B cell (primary cell): ENCODE measurements around the gene FKBP14. TPM values are rescaled to one million over a fixed set of nuclear protein-coding genes. Genes with fewer than 3 reads are reported as not detected.
"Not testable (repeated sequence)": the region's sequence is repeated elsewhere in the genome, so short reads cannot be mapped to it uniquely, and the experiment has no call there.

Experiments
- ATAC-seq: fragments of 200-7000 bp; cut with Tn5 transposase; one replicate; pipeline ENCODE4 v1.10.0; 2021; ENCODE audit warnings: low read depth, mild to moderate bottlenecking, moderate number of reproducible peaks, moderate library complexity
- CTCF ChIA-PET: fragments of 350-600 bp; sonication (Branson Sonifier 250); formaldehyde crosslinking; loops from one replicate; lab custom pipeline; 2021; ENCODE audit warnings: antibody characterized with exemption, inconsistent platforms; lab: Charles Lee
- POLR2A ChIA-PET: fragments of 350-600 bp; sonication (Branson Sonifier 250); formaldehyde crosslinking; loops from one replicate; lab custom pipeline; 2021; ENCODE audit warnings: antibody characterized with exemption; lab: Charles Lee
- DNase-seq: peaks from one replicate; pipeline ENCODE4 v3.0.0; 2013
- H2AFZ ChIP-seq: 2 replicates; pipeline ENCODE4 v1.6.1; 2012; ENCODE audit warnings: mild to moderate bottlenecking, low read depth, low read length; ENCODE audit not compliant: insufficient read depth, poor library complexity, severe bottlenecking
- H3K27ac ChIP-seq, 2 donors: 1 replicate in 1 of 2; 2 replicates in 1 of 2; pipeline ENCODE4 v1.5.1; 2012 to 2013; ENCODE audit warnings: low read length in 2 of 2, mild to moderate bottlenecking in 2 of 2, moderate library complexity in 1 of 2
- H3K27me3 ChIP-seq, 4 experiments: fragments of 200-600 bp in 1 of 4; sonication (generic) in 1 of 4; replicated peaks in 1 of 4; 1 replicate in 2 of 4; 2 replicates in 2 of 4; pipeline versions ENCODE4 v1.6.1 to v1.7.0; 2013 to 2016; ENCODE audit warnings: low read length in 3 of 4, mild to moderate bottlenecking in 2 of 4, mixed read lengths in 1 of 4, moderate library complexity in 1 of 4; ENCODE audit not compliant: insufficient read depth in 4 of 4, control insufficient read depth in 3 of 4; ENCODE audit errors: control extremely low read depth in 1 of 4
- H3K36me3 ChIP-seq, 2 experiments: replicated peaks in 1 of 2; 1 replicate in 1 of 2; 2 replicates in 1 of 2; pipeline versions ENCODE4 v1.6.1 to v1.7.1; 2013; ENCODE audit warnings: low read length in 1 of 2; ENCODE audit not compliant: insufficient read depth in 2 of 2, control insufficient read depth in 1 of 2; ENCODE audit errors: control extremely low read depth in 1 of 2, extremely low read depth in 1 of 2
- H3K4me1 ChIP-seq, 2 donors: fragments of 200-600 bp in 1 of 2; sonication (generic) in 1 of 2; 1 replicate in 1 of 2; 2 replicates in 1 of 2; pipeline versions ENCODE4 v1.5.1 to v1.6.1; 2013 to 2017; ENCODE audit warnings: low read length in 2 of 2; ENCODE audit not compliant: control insufficient read depth in 2 of 2, insufficient read depth in 2 of 2
- H3K4me2 ChIP-seq: replicated peaks from 2 replicates; pipeline ENCODE3; 2012; ENCODE audit warnings: mild to moderate bottlenecking, low read depth, low read length; ENCODE audit not compliant: poor library complexity, severe bottlenecking
- H3K4me3 ChIP-seq, 5 experiments: fragments of 200-600 bp in 1 of 5; sonication (generic) in 1 of 5; 1 replicate in 3 of 5; 2 replicates in 2 of 5; pipeline versions ENCODE4 v1.5.1 to v1.7.0; 2011 to 2016; ENCODE audit warnings: low read length in 4 of 5, mild to moderate bottlenecking in 4 of 5, low read depth in 2 of 5, control low read depth in 1 of 5, moderate library complexity in 1 of 5; ENCODE audit not compliant: insufficient read depth in 1 of 5; ENCODE audit errors: control extremely low read depth in 1 of 5, extremely low read depth in 1 of 5
- H3K79me2 ChIP-seq: fragments of 200-600 bp; sonication (generic); one replicate; pipeline ENCODE4 v1.6.0; 2016; ENCODE audit warnings: low read length; ENCODE audit not compliant: control insufficient read depth, insufficient read depth
- H3K9ac ChIP-seq: fragments of 200-600 bp; sonication (generic); 2 replicates; pipeline ENCODE4 v1.6.1; 2017; ENCODE audit warnings: mild to moderate bottlenecking, low read length, moderate library complexity
- H3K9me3 ChIP-seq, 3 donors: one replicate each; pipeline versions ENCODE4 v1.6.1 to v1.7.1; 2013; ENCODE audit warnings: low read length in 2 of 3; ENCODE audit not compliant: control insufficient read depth in 2 of 3, insufficient read depth in 1 of 3; ENCODE audit errors: control extremely low read depth in 1 of 3
- H4K20me1 ChIP-seq: 2 replicates; pipeline ENCODE4 v1.6.0; 2012; ENCODE audit warnings: mild to moderate bottlenecking, low read length; ENCODE audit not compliant: insufficient read depth, control insufficient read depth, poor library complexity, severe bottlenecking
- H3K27ac Mint-ChIP-seq: one replicate; pipeline ENCODE4 v1.8.0; 2021; ENCODE audit warnings: mixed read lengths
- H3K27me3 Mint-ChIP-seq: one replicate; pipeline ENCODE4 v1.8.0; 2021; ENCODE audit warnings: mixed read lengths
- H3K4me1 Mint-ChIP-seq: one replicate; pipeline ENCODE4 v1.8.0; 2021; ENCODE audit warnings: mixed read lengths
- H3K4me3 Mint-ChIP-seq: one replicate; pipeline ENCODE4 v1.8.0; 2021; ENCODE audit warnings: mixed read lengths
- H3K9me3 Mint-ChIP-seq: one replicate; pipeline ENCODE4 v1.8.0; 2022; ENCODE audit warnings: mixed read lengths; ENCODE audit not compliant: insufficient read depth
- CTCF ChIP-seq: fragments of 200-600 bp; IDR thresholded peaks from one replicate; pipeline ENCODE4 v1.8.0; 2022; ENCODE audit warnings: antibody characterized with exemption, mild to moderate bottlenecking
- EZH2 ChIP-seq: IDR thresholded peaks from 2 replicates; pipeline ENCODE4 v1.6.1; 2012; ENCODE audit warnings: borderline replicate concordance, low read depth, mild to moderate bottlenecking, moderate library complexity, low read length; ENCODE audit not compliant: insufficient read depth, poor library complexity, severe bottlenecking
- WGBS: methylation state at CpG from one replicate; pipeline ENCODE4 v1.1.5; 2013; ENCODE audit warnings: missing lambda C conversion rate; ENCODE audit not compliant: insufficient coverage; 5-methylcytosine and 5-hydroxymethylcytosine counted together
- intact Hi-C: fragments of 100-400 bp; cut with micrococcal nuclease; formaldehyde crosslinking; loops from one replicate; pipeline ENCODE4 v1.10.0; 2022
- polyA plus RNA-seq: library from polyadenylated mRNA; depleted of rRNA; stranded (reverse); fragments of >200 nt; gene quantifications from 2 replicates; pipeline ENCODE4 v1.2.3, GENCODE V29; 2012
- total RNA-seq, 2 donors: library from RNA; stranded (reverse); fragments of 120-200 nt in 1 of 2; gene quantifications; 1 replicate in 1 of 2; 2 replicates in 1 of 2; pipeline versions ENCODE4 v1.2.3 to v1.2.4, GENCODE V29; 2013 to 2022

FKBP14 gene
- total and polyA plus RNA-seq, 2 donors (not counting 1 experiment from before 2014, with no cell fraction given), result 2.8 to 4.2 TPM

- ChIA-PET CTCF (no interaction called here), POLR2A (no interaction called here)
- Histone ChIP-seq H2AFZ (no peak overlapping the region), H4K20me1 (peaks cover 5% of the 10 kb centered on the region), H3K9me3 (no peaks in the 10 kb centered on the region), H3K4me1 (peaks cover under 1 to 7% of the 10 kb centered on the region in 2 donors), H3K4me2 (no peak overlapping the region), H3K27ac (no peak overlapping the region), H3K9ac (no peak overlapping the region), H3K79me2 (no peaks in the 10 kb centered on the region), H3K27me3 (no peaks in the 10 kb centered on the region), H3K4me3 (no peak overlapping the region), H3K36me3 (peaks cover 0 to 9% of the 10 kb centered on the region in 2 experiments)
- H3K27me3 Mint-ChIP-seq, result no peaks in the 10 kb centered on the region
- intact Hi-C loops, result no loop called here
- no peak for ATAC-seq
- WGBS, result 86% methylated on average over 1 of the region's 1 CpG
- TF ChIP-seq EZH2 (no peak), CTCF (no peak)
- no peak for DNase-seq
- H3K4me3 Mint-ChIP-seq, result no peak overlapping the region
- peaks cover 14% of the 10 kb centered on the region for H3K4me1 Mint-ChIP-seq
- H3K9me3 Mint-ChIP-seq, result no peaks in the 10 kb centered on the region
- H3K27ac Mint-ChIP-seq, result no peak overlapping the region
Observed at GRCh38 chr7:29962035-29962434, 64.5 kb downstream of the FKBP14 start.

- H3K27me3 Mint-ChIP-seq, POLR2A ChIA-PET, ATAC-seq, H3K4me3 ChIP-seq, H3K9me3 ChIP-seq, H3K9me3 Mint-ChIP-seq, H3K36me3 ChIP-seq, intact Hi-C loops, H3K27ac Mint-ChIP-seq, H3K79me2 ChIP-seq, DNase-seq, H3K27me3 ChIP-seq, H3K4me2 ChIP-seq, H2AFZ ChIP-seq, H3K27ac ChIP-seq, H3K9ac ChIP-seq, H3K4me3 Mint-ChIP-seq, H4K20me1 ChIP-seq, CTCF ChIA-PET: not testable (repeated sequence)
- H3K4me1 Mint-ChIP-seq, result peaks cover 18% of the 10 kb centered on the region
- peaks cover 4 to 11% of the 10 kb centered on the region in 2 donors for H3K4me1 ChIP-seq
- 100% methylated on average over 1 of the region's 19 CpGs for WGBS
Observed at GRCh38 chr7:29961611-29962010, 64.9 kb downstream of the FKBP14 start.

Other genes with a start within 250 kb of the FKBP14 start
- gene WIPF3, start 220.2 kb downstream of the FKBP14 start, total RNA-seq, result not detected in 2 replicates
- not detected in 2 replicates for gene WIPF3, start 220.2 kb downstream of the FKBP14 start, polyA plus RNA-seq
- gene SCRN1, start 36.9 kb downstream of the FKBP14 start, total RNA-seq, result 59.4 and 66.6 TPM in 2 replicates
- gene SCRN1, start 36.9 kb downstream of the FKBP14 start, polyA plus RNA-seq, result 14.4 and 16.6 TPM in 2 replicates
- gene PLEKHA8, start 1.7 kb upstream of the FKBP14 start, total RNA-seq, result 10.5 and 11.8 TPM in 2 replicates
- 1.7 and 2.3 TPM in 2 replicates for gene PLEKHA8, start 1.7 kb upstream of the FKBP14 start, polyA plus RNA-seq
- 13.9 and 16.5 TPM in 2 replicates for gene MTURN, start 108.3 kb upstream of the FKBP14 start, total RNA-seq
- gene MTURN, start 108.3 kb upstream of the FKBP14 start, polyA plus RNA-seq, result 4.5 and 14.2 TPM in 2 replicates